D721Med (cell line): ENCODE data around the gene APOL3.
"Not testable (repeated sequence)": the region's sequence is repeated elsewhere in the genome, so short reads cannot be mapped to it uniquely, and the experiment has no call there.

Experiments used
- DNase-seq: peaks from one replicate; pipeline ENCODE4 v3.0.0; 2011; ENCODE audit warnings: low spot score; ENCODE audit not compliant: insufficient read length
- FAIRE-seq: peaks from 2 replicates; lab custom pipeline; 2011; peaks lifted over from hg19 to GRCh38; lab: Jason Lieb, UNC
- CTCF ChIP-seq: IDR thresholded peaks from 2 replicates; pipeline ENCODE4 v1.5.1; 2012; ENCODE audit warnings: mild to moderate bottlenecking, control low read depth; ENCODE audit not compliant: insufficient read depth; ENCODE audit errors: missing control alignments

Gene APOL3

GRCh38 chr22:36107436-36107835 is 53.1 kb downstream of the APOL3 start:
- no peak for DNase-seq
- no peak for TF ChIP-seq CTCF
- no peak for FAIRE-seq

DNA sequence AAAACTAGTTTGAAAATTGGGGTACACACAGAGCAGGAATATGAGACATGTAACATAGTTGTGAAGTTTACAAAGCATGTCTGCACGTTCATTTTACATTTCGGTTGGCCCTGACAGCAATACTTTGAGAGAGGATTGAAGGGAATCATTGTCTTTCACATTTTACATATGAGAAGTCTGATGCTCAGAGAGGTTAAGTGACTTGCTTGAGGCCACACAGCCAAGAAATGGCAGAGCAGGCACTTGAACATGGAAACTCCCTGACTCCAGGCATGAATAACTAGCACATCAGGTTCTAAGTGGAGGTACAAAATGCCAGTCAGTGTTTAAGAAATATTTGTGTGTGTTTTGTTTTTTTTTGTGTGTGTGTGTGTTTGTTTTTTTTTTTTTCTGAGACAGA is 53.6 kb downstream of the APOL3 start:
- TF ChIP-seq CTCF, result no peak
- FAIRE-seq, result no peak
- no peak for DNase-seq

DNA sequence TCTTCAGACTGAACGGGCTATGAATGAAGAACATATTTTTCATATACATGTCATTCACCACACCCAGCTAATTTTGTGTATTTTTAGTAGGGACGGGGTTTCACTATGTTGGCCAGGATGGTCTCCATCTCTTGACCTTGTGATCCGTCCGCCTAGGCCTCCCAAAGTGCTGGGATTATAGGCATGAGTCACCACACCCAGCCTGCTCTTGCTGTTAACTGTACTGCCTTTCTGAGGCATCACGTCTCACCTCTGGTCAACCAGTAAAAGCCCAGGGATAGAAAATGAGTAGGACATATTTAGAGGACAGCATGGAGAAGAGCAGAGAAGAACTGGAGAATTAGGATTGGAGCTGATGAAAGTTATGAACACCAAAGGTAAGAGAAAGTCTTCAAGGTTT is 55.6 kb downstream of the APOL3 start:
- no peak for DNase-seq
- FAIRE-seq, result no peak
- TF ChIP-seq CTCF, result no peak

DNA sequence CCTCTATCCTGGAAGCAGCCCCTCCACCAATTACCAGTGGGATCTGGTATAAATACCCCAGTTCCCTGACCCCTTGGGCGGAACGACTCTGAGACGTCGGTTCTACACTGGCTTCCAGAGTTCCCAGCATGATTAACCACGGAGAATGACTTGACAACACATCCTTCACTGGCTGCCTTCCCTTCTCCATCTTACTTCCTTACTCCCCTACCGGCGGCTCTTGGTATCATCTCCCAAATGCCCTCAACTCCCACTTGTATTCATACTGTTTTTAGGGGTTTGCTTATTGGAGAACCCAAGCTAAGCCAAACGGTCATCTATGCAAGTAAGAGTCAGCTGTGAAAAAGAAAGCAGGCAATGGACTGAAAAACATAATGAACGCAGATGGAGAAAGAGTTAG is 56.1 kb downstream of the APOL3 start:
- FAIRE-seq, result no peak
- TF ChIP-seq CTCF, result no peak
- no peak for DNase-seq

DNA sequence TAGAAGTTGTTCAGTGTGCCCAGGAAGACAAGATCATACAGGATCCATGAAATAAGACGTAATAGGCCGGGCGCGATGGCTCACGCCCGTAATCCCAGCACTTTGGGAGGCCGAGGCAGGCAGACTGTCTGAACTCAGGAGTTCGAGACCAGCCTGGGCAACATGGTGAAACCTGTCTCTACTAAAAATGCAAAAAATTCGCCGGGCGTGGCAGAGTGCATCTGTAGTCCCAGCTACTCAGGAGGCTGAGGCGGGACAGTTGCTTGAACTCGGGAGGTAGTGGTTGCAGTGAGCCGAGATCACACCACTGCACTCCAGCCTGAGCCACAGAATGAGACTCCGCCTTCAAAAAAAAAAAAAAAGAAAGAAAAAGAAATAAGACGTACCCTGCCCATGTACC is 56.7 kb downstream of the APOL3 start:
- DNase-seq (no peak), FAIRE-seq (no peak)
- TF ChIP-seq CTCF, result no peak

DNA sequence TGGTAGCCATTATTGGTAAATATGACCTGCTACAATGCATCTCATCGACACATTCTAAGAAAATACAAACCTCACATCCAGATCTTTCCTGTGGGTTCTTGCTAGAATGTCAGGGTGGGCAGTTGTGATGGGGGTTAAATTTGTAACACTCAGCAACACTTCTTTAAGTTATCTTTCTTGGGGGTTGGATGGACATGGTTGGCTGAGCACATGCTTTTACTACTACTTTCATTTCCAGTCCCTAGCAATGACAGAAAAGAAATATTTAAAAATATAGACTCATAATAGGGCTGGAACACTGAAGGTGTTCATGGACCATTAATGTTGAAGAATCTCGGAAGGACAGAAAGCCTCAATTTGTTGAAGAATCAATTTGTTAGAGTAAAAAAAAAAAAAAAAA is 57.6 kb downstream of the APOL3 start:
- no peak for TF ChIP-seq CTCF
- DNase-seq (no peak), FAIRE-seq (no peak)

DNA sequence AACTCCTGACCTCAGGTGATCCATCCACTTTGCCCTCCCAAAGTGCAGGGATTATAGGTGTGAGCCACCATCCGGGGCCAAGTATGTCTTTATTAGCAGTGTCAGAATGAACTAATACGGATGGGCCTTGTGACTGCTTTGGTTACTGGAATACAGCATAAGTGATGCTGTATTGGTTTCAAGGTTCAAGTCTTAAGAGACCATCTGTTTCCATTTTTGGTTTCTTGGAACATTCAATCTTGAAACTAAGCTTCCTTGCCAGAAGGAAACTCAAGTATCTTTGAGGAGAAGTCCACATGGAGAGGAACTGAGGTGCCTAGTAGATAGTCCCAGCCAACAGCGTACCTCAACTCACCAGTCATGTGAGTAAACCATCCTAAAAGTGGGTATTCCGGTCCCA is 58.8 kb downstream of the APOL3 start:
- TF ChIP-seq CTCF, result no peak
- DNase-seq, result no peak
- FAIRE-seq, result no peak

- not testable (repeated sequence) for FAIRE-seq, DNase-seq
Measured at GRCh38 chr22:36100908-36101307, 59.6 kb downstream of the APOL3 start.
